ENCODE data around the gene TPP2. TPM values are rescaled to one million over a fixed set of nuclear protein-coding genes. Genes with fewer than 3 reads are reported as not detected.

The TPP2 gene
- total and polyA plus RNA-seq, 2 experiments from 2014 or later, result 24.3 to 41.3 TPM

- Histone ChIP-seq H3F3A (ENCODE audit: insufficient read depth) (no peaks in the 10 kb centered on the region), H3K4me1 (ENCODE audit: insufficient read depth) (no peaks in the 10 kb centered on the region), H3K9me2 (ENCODE audit: insufficient read depth) (no peaks in the 10 kb centered on the region), H3K9me3 (ENCODE audit: low read depth) (no peaks in the 10 kb centered on the region), H2AFZ (no peak overlapping the region), H4K20me1 (ENCODE audit: insufficient read depth) (no peaks in the 10 kb centered on the region), H3K9ac (no peak overlapping the region), H3K79me2 (ENCODE audit: insufficient read depth) (no peaks in the 10 kb centered on the region), H3K27me3 (replicated peaks; ENCODE audit: insufficient read depth) (no peaks in the 10 kb centered on the region), H3K4me3 (no peak overlapping the region), H3K4me2 (ENCODE audit: unreplicated experiment) (no peak overlapping the region), H3K27ac (no peak overlapping the region), H3K36me3 (ENCODE audit: low read depth) (peaks cover 42% of the 10 kb centered on the region)
- no peak for DNase-seq
- in situ Hi-C loops (cut with MboI), result no loop called here
- no peak for TF ChIP-seq EZH2 (IDR thresholded peaks at IDR 0.05; ENCODE audit: insufficient read depth, poor library complexity, severe bottlenecking)
- no peak for TF ChIP-seq EZH2phosphoT487 (IDR thresholded peaks at IDR 0.05; ENCODE audit: insufficient read depth, low read depth)
- WGBS, 2 experiments (ENCODE audit: low coverage in 1 of 2, low lambda C conversion rate in 2 of 2, missing lambda C conversion rate in 2 of 2), result 97 to 98% methylated on average over 4 of the region's 4 CpGs
Measured at GRCh38 chr13:102628559-102628958, 31.8 kb downstream of the TPP2 start.

GRCh38 chr13:102631198-102631597 lies 34.4 kb downstream of the TPP2 start:
- Histone ChIP-seq H3K9ac (no peak overlapping the region), H3K9me2 (ENCODE audit: insufficient read depth) (no peaks in the 10 kb centered on the region), H3K9me3 (ENCODE audit: low read depth) (no peaks in the 10 kb centered on the region), H3K4me2 (ENCODE audit: unreplicated experiment) (no peak overlapping the region), H3K27ac (no peak overlapping the region), H3F3A (ENCODE audit: insufficient read depth) (no peaks in the 10 kb centered on the region), H3K36me3 (ENCODE audit: low read depth) (peaks cover 63% of the 10 kb centered on the region), H3K4me1 (ENCODE audit: insufficient read depth) (no peaks in the 10 kb centered on the region), H3K27me3 (replicated peaks; ENCODE audit: insufficient read depth) (no peaks in the 10 kb centered on the region), H4K20me1 (ENCODE audit: insufficient read depth) (no peaks in the 10 kb centered on the region), H2AFZ (no peak overlapping the region), H3K79me2 (ENCODE audit: insufficient read depth) (no peaks in the 10 kb centered on the region), H3K4me3 (no peak overlapping the region)
- TF ChIP-seq EZH2phosphoT487 (IDR thresholded peaks at IDR 0.05; ENCODE audit: insufficient read depth, low read depth), result no peak
- TF ChIP-seq EZH2 (IDR thresholded peaks at IDR 0.05; ENCODE audit: insufficient read depth, poor library complexity, severe bottlenecking), result no peak
- DNase-seq, result no peak
- in situ Hi-C loops (cut with MboI), result no loop called here
- 94 to 96% methylated on average over 2 of the region's 2 CpGs for WGBS, 2 experiments (ENCODE audit: low coverage in 1 of 2, low lambda C conversion rate in 2 of 2, missing lambda C conversion rate in 2 of 2)

- Histone ChIP-seq H3K79me2 (ENCODE audit: insufficient read depth) (no peaks in the 10 kb centered on the region), H4K20me1 (ENCODE audit: insufficient read depth) (no peaks in the 10 kb centered on the region), H3K9ac (no peak overlapping the region), H3K27me3 (replicated peaks; ENCODE audit: insufficient read depth) (no peaks in the 10 kb centered on the region), H3K9me3 (ENCODE audit: low read depth) (no peaks in the 10 kb centered on the region), H3K9me2 (ENCODE audit: insufficient read depth) (no peaks in the 10 kb centered on the region), H3K36me3 (ENCODE audit: low read depth) (peaks cover 54% of the 10 kb centered on the region), H3F3A (ENCODE audit: insufficient read depth) (no peaks in the 10 kb centered on the region), H2AFZ (no peak overlapping the region), H3K27ac (no peak overlapping the region), H3K4me2 (ENCODE audit: unreplicated experiment) (no peak overlapping the region), H3K4me3 (no peak overlapping the region), H3K4me1 (ENCODE audit: insufficient read depth) (no peaks in the 10 kb centered on the region)
- TF ChIP-seq EZH2 (IDR thresholded peaks at IDR 0.05; ENCODE audit: insufficient read depth, poor library complexity, severe bottlenecking) (no peak), EZH2phosphoT487 (IDR thresholded peaks at IDR 0.05; ENCODE audit: insufficient read depth, low read depth) (no peak)
- in situ Hi-C loops (cut with MboI), result no loop called here
- no peak for DNase-seq
- 91 to 94% methylated on average over 3 of the region's 3 CpGs for WGBS, 2 experiments (ENCODE audit: low coverage in 1 of 2, low lambda C conversion rate in 2 of 2, missing lambda C conversion rate in 2 of 2)
Measured at GRCh38 chr13:102638741-102639140, 42.0 kb downstream of the TPP2 start.

GRCh38 chr13:102642029-102642428 lies 45.2 kb downstream of the TPP2 start:
- Histone ChIP-seq H3K79me2 (ENCODE audit: insufficient read depth) (no peaks in the 10 kb centered on the region), H3K4me2 (ENCODE audit: unreplicated experiment) (no peak overlapping the region), H3K27me3 (replicated peaks; ENCODE audit: insufficient read depth) (no peaks in the 10 kb centered on the region), H3K9ac (no peak overlapping the region), H3F3A (ENCODE audit: insufficient read depth) (no peaks in the 10 kb centered on the region), H3K27ac (no peak overlapping the region), H3K4me3 (no peak overlapping the region), H3K9me2 (ENCODE audit: insufficient read depth) (no peaks in the 10 kb centered on the region), H3K9me3 (ENCODE audit: low read depth) (no peaks in the 10 kb centered on the region), H3K36me3 (ENCODE audit: low read depth) (peaks cover 47% of the 10 kb centered on the region), H3K4me1 (ENCODE audit: insufficient read depth) (no peaks in the 10 kb centered on the region), H2AFZ (no peak overlapping the region), H4K20me1 (ENCODE audit: insufficient read depth) (no peaks in the 10 kb centered on the region)
- no peak for DNase-seq
- WGBS, 2 experiments (ENCODE audit: low coverage in 1 of 2, low lambda C conversion rate in 2 of 2, missing lambda C conversion rate in 2 of 2), result 71 to 72% methylated on average over 4 of the region's 4 CpGs
- TF ChIP-seq EZH2 (IDR thresholded peaks at IDR 0.05; ENCODE audit: insufficient read depth, poor library complexity, severe bottlenecking), result no peak
- TF ChIP-seq EZH2phosphoT487 (IDR thresholded peaks at IDR 0.05; ENCODE audit: insufficient read depth, low read depth), result no peak
- in situ Hi-C loops (cut with MboI), result no loop called here

- H3K36me3 ChIP-seq (ENCODE audit: low read depth), result peaks cover 49% of the 10 kb centered on the region
Measured at GRCh38 chr13:102642475-102642874, 45.7 kb downstream of the TPP2 start.

More at GRCh38 chr13:102642475-102642874, 45.7 kb downstream of the TPP2 start:
- H2AFZ ChIP-seq, result no peak overlapping the region
- no peaks in the 10 kb centered on the region for H3K27me3 ChIP-seq (replicated peaks; ENCODE audit: insufficient read depth)
- H4K20me1 ChIP-seq (ENCODE audit: insufficient read depth), result no peaks in the 10 kb centered on the region
- DNase-seq, result no peak
- TF ChIP-seq EZH2 (IDR thresholded peaks at IDR 0.05; ENCODE audit: insufficient read depth, poor library complexity, severe bottlenecking), result no peak
- TF ChIP-seq EZH2phosphoT487 (IDR thresholded peaks at IDR 0.05; ENCODE audit: insufficient read depth, low read depth), result no peak
- H3K79me2 ChIP-seq (ENCODE audit: insufficient read depth), result no peaks in the 10 kb centered on the region
- H3K27ac ChIP-seq, result no peak overlapping the region
- H3K4me3 ChIP-seq, result no peak overlapping the region
- no peak overlapping the region for H3K4me2 ChIP-seq (ENCODE audit: unreplicated experiment)
- no peaks in the 10 kb centered on the region for H3K4me1 ChIP-seq (ENCODE audit: insufficient read depth)
- no peaks in the 10 kb centered on the region; the same call in 1 of the 2 replicates for H3F3A ChIP-seq (ENCODE audit: insufficient read depth)
- no peaks in the 10 kb centered on the region for H3K9me3 ChIP-seq (ENCODE audit: low read depth)
- 74 to 77% methylated on average over 6 of the region's 6 CpGs for WGBS, 2 experiments (ENCODE audit: low coverage in 1 of 2, low lambda C conversion rate in 2 of 2, missing lambda C conversion rate in 2 of 2)
- no peak overlapping the region for H3K9ac ChIP-seq
- in situ Hi-C loops (cut with MboI), result no loop called here
- no peaks in the 10 kb centered on the region for H3K9me2 ChIP-seq (ENCODE audit: insufficient read depth)
